Iris pigment epithelial cell (primary cell): Measurements from ENCODE around the gene CNGB1.
"Not testable (repeated sequence)": the region's sequence is repeated elsewhere in the genome, so short reads cannot be mapped to it uniquely, and the experiment has no call there.

Experiments
- DNase-seq: peaks from one replicate; pipeline ENCODE4 v3.0.0-alpha.2; 2011; ENCODE audit warnings: low read depth

CNGB1 gene

GRCh38 chr16:57997176-57997527 lies 26.2 kb upstream of the CNGB1 start:
- DNase-seq = no peak

GRCh38 chr16:57996406-57997175 lies 25.7 kb upstream of the CNGB1 start:
- DNase-seq = no peak

GRCh38 chr16:57995721-57996405 lies 24.9 kb upstream of the CNGB1 start:
- no peak for DNase-seq

- DNase-seq = peak; percentile 51
These were observed 23.9 kb upstream of the CNGB1 start for GRCh38 chr16:57994778-57995177.

GRCh38 chr16:57994361-57994760 lies 23.4 kb upstream of the CNGB1 start:
- DNase-seq = no peak

GRCh38 chr16:57993897-57994296 lies 23.0 kb upstream of the CNGB1 start:
- no peak for DNase-seq

GRCh38 chr16:57993438-57993837 lies 22.5 kb upstream of the CNGB1 start:
- DNase-seq = no peak

- no peak for DNase-seq
These were observed 21.2 kb upstream of the CNGB1 start for GRCh38 chr16:57992084-57992483.

GRCh38 chr16:57991551-57992059 lies 20.7 kb upstream of the CNGB1 start:
- DNase-seq = no peak

GRCh38 chr16:57988929-57989328 lies 18.0 kb upstream of the CNGB1 start:
- no peak for DNase-seq

- no peak for DNase-seq
These were observed 16.7 kb upstream of the CNGB1 start for GRCh38 chr16:57987441-57988177.

- no peak for DNase-seq
These were observed 15.3 kb upstream of the CNGB1 start for GRCh38 chr16:57986196-57986595.

GRCh38 chr16:57985204-57986181 lies 14.6 kb upstream of the CNGB1 start:
- no peak for DNase-seq

GRCh38 chr16:57984443-57985203 lies 13.7 kb upstream of the CNGB1 start:
- peak; percentile 71 for DNase-seq

- no peak for DNase-seq
These were observed 11.5 kb upstream of the CNGB1 start for GRCh38 chr16:57982385-57982784.

- no peak for DNase-seq
These were observed 10.7 kb upstream of the CNGB1 start for GRCh38 chr16:57981636-57982035.

GRCh38 chr16:57979006-57979585 lies 8.2 kb upstream of the CNGB1 start:
- DNase-seq = no peak

- not testable (repeated sequence) for DNase-seq
These were observed 7.1 kb upstream of the CNGB1 start for GRCh38 chr16:57978070-57978465.

GRCh38 chr16:57977418-57978069 lies 6.6 kb upstream of the CNGB1 start:
- no peak for DNase-seq

GRCh38 chr16:57976331-57976796 lies 5.4 kb upstream of the CNGB1 start:
- no peak for DNase-seq
